22Rv1 (cell line): ENCODE data around the gene AGBL1.

ENCODE experiments used
- H3K27ac ChIP-seq: fragments of 450-650 bp; 2 replicates; pipeline ENCODE4 v1.5.1; 2017
- ZFX ChIP-seq: fragments of 450-650 bp; IDR thresholded peaks from 2 replicates; pipeline ENCODE4 v1.6.1; 2017; ENCODE audit warnings: antibody characterized with exemption, borderline replicate concordance
- TF ChIP-seq, protein P1 (sequence below): fragments of 450-650 bp; IDR thresholded peaks from 2 replicates; pipeline ENCODE4 v1.5.1; 2017; ENCODE audit warnings: mild to moderate bottlenecking

AGBL1 gene

DNA sequence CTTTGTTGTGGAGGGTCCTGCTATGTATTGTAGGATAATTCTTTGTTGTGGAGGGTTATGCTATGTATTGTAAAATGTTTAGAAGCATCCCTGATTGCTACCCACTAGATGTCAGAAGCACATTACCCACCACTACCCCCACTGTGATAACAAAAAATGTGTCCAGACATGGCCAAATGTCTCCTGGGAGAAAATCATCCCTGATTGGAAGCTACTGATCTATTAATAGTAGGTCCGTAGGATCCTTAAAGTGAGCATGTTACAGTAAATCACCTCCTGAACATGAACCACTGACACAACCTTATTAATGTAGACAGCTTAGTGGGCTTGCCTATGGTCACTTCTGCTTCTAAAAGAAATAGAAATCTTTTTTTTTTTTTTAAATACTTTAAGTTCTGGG, 884.6 kb downstream of the AGBL1 start:
- TF ChIP-seq, protein P1, sequence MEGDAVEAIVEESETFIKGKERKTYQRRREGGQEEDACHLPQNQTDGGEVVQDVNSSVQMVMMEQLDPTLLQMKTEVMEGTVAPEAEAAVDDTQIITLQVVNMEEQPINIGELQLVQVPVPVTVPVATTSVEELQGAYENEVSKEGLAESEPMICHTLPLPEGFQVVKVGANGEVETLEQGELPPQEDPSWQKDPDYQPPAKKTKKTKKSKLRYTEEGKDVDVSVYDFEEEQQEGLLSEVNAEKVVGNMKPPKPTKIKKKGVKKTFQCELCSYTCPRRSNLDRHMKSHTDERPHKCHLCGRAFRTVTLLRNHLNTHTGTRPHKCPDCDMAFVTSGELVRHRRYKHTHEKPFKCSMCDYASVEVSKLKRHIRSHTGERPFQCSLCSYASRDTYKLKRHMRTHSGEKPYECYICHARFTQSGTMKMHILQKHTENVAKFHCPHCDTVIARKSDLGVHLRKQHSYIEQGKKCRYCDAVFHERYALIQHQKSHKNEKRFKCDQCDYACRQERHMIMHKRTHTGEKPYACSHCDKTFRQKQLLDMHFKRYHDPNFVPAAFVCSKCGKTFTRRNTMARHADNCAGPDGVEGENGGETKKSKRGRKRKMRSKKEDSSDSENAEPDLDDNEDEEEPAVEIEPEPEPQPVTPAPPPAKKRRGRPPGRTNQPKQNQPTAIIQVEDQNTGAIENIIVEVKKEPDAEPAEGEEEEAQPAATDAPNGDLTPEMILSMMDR: no peak
- TF ChIP-seq ZFX: no peak
- H3K27ac ChIP-seq: no peak overlapping the region

DNA sequence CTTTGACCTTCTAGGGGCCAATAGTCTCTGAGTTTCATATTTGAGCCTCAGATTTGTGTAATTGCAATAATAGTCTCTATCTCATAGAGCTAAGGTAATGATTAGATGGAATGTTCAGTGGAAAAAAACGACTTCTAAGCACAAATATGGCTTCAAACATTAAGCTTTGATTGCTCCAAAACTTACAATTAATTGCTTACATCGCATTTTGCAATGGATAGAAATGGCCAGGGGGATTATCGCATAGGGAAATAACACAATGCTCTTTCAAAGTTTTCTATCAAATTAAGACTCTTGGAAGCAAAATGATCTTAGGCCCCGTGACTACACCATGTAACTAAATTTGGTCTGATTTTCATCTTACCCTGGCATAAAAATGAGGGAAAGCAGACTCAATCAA, 888.6 kb downstream of the AGBL1 start:
- TF ChIP-seq ZFX: no peak
- H3K27ac ChIP-seq: no peak overlapping the region

DNA sequence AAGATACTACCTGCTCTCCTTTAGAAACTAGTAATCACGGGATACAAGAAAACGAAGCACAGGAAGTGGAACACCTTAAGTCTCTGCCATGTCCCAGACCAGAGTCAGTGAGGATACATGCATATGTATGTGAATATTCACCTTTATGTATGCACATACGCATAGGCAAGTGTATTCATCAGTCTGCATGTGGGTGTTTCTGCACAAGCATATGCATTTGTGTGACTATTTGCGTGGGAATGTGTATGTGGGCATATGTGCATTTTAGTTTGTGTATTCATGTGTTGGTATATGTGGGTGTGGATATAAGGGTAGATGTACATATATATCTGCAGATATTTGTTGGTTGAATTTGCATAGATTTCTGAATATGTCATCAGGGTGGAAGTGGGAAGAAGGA, 889.7 kb downstream of the AGBL1 start:
- TF ChIP-seq ZFX: no peak
- TF ChIP-seq, protein P1: no peak
- no peak overlapping the region for H3K27ac ChIP-seq

DNA sequence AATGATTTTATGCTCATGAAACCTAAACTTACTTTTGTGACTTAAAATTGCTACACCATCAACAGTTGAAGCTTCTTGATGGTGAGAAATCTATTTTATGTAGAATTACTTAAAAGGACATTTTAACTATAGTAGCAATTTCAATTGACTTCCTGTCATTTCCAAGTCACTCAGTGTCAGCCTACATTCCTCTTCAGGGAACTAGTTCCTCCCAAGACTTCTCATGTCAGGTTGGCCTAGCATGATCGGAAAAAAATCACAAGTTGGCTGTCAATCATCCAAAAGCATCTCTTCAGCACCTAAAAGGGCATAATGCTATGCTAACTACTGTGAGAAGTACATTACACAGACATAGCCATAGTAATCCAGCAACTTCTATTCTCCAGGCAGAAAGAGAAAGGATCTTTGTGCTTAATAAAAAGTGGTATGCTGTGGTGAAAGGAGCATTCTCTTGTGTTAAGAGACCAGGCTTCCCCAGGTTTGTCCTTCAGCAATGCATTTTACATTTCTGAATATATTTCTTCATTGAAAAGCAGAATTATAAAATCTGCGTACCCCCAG, 893.7 kb downstream of the AGBL1 start:
- H3K27ac ChIP-seq: no peak overlapping the region
- TF ChIP-seq, protein P1: no peak
- no peak for TF ChIP-seq ZFX

DNA sequence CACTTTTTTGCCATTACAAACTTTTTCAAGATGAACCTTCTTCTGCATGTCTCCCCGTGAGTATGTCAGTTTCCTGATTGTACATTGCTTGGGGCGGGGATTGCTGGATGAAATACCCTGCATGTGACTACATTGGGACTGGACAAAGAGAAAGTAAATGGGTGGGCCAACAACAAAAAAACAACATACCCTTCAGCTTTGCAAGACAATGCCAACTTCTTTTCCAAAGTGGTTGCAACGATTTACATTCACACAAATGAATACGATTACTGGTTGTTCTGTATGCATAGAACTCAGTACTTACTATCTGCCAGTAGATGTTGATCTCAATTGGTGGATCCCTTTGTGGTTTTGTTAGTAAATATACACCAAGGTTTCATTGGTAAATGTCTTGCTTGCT, 908.4 kb downstream of the AGBL1 start:
- no peak overlapping the region for H3K27ac ChIP-seq
- no peak for TF ChIP-seq ZFX
- TF ChIP-seq, protein P1: no peak

DNA sequence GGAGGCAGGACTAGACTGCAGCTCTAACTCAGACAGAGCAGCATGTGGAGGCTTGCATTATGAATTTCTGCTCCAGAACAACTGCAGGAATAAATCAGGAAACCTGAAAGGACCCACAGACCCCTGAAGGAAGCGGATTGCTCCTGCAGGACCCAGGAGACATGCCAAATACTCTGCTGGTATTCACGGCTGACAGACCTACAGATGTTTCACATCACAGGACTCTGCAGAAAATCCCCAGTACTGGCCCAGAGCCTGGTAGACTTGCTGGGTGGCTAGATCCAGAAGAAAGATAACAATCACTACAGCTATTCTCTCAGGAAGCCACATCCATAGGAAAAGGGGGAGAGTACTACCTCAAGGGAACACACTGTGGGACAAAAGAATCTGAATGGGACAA, 942.1 kb downstream of the AGBL1 start:
- no peak overlapping the region for H3K27ac ChIP-seq
- TF ChIP-seq, protein P1: no peak
- TF ChIP-seq ZFX: no peak

DNA sequence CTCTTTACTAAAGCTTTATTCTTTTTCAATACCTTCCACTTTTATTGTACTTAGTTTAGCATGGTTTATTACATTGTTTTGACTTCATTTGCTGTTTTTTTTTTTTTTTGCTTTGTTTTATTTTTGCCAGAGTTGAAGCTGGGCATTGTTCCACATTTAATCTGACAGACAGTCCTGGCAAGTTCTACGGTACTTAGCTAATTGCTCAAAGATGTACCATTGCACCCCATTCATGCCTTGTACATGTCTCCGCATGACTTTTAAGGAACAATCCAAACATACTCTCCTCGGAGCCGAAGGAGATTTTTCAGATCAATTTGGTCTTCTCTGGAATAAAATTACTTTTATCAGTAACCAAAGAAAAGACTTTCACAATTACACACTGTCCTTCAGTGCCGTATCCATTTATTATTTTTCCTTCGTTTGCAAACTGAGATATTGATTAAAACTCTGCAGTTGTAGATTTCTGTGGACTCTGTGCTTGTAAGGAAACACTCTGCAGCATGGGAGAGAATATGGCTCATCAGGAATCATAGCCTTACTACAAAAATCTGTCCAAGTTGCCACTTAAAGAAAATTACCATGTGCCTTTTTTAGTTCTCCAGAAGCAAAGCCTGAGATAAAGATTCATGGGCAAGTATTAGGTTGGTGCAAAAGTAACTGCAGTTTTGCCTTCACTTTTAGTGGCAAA, 952.0 kb downstream of the AGBL1 start:
- no peak overlapping the region for H3K27ac ChIP-seq
- no peak for TF ChIP-seq ZFX
- TF ChIP-seq, protein P1: no peak

DNA sequence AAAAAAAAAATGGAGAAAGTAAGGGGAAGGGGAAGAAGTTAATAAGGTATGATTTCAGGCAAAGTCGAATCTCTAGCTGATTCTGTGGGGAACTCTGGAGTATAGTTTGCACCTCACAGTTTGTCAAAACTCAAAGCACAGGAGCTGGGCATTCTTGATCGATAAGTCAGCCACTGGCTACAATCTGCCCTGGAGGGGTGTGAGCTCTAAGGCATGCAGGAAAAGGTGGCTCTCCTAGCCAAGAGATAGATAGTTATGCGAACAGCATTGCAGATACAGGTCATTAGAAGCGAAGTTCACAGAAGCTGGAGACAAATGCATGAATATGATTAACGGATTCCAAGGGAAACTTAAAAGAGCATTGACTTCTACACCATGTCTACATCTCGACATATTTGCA, 952.6 kb downstream of the AGBL1 start:
- no peak overlapping the region for H3K27ac ChIP-seq
- TF ChIP-seq, protein P1: no peak
- no peak for TF ChIP-seq ZFX
